ENCODE measurements around the gene SLC6A18. TPM values are rescaled to one million over a fixed set of nuclear protein-coding genes. Genes with fewer than 3 reads are reported as not detected.

The SLC6A18 gene
- total and polyA plus RNA-seq, 2 of the 13 experiments (the other 11 are each of a cell fraction or from before 2014, with no cell fraction given): not detected

GRCh38 chr5:1246711-1247431 is 21.7 kb downstream of the SLC6A18 start (continued):
- TF ChIP-seq CERS6 (CRISPR knock-in tag; IDR thresholded peaks at IDR 0.05): no peak
- peak; percentile 65; the same call in 1 of the 2 replicates for TF ChIP-seq ZNF160 (CRISPR knock-in tag; IDR thresholded peaks at IDR 0.05)
- no peak for TF ChIP-seq CHD4 (IDR thresholded peaks at IDR 0.05; ENCODE audit: borderline replicate concordance, low read length)
- TF ChIP-seq ZNF83 (CRISPR knock-in tag; IDR thresholded peaks at IDR 0.05; ENCODE audit: borderline replicate concordance): no peak
- TF ChIP-seq MAFK (conservative IDR thresholded peaks at IDR 0.05 in 1 of 2, IDR thresholded peaks at IDR 0.05 in 1 of 2; ENCODE audit: low read length in 2 of 2): no peak
- TF ChIP-seq, protein P1, sequence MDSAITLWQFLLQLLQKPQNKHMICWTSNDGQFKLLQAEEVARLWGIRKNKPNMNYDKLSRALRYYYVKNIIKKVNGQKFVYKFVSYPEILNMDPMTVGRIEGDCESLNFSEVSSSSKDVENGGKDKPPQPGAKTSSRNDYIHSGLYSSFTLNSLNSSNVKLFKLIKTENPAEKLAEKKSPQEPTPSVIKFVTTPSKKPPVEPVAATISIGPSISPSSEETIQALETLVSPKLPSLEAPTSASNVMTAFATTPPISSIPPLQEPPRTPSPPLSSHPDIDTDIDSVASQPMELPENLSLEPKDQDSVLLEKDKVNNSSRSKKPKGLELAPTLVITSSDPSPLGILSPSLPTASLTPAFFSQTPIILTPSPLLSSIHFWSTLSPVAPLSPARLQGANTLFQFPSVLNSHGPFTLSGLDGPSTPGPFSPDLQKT (CRISPR knock-in tag; IDR thresholded peaks at IDR 0.05; ENCODE audit: borderline replicate concordance): 0 out of 2 replicates have a peak, but pooled peaks have one; percentile 22
- TF ChIP-seq STAT5B (CRISPR knock-in tag; IDR thresholded peaks at IDR 0.05): peak; percentile 70; the same call in 1 of the 2 replicates
- TF ChIP-seq HMG20A (CRISPR knock-in tag; IDR thresholded peaks at IDR 0.05; ENCODE audit: borderline replicate concordance): peak; percentile 13; the same call in 1 of the 2 replicates
- no peak for TF ChIP-seq ZNF33A (CRISPR knock-in tag; IDR thresholded peaks at IDR 0.05; ENCODE audit: borderline replicate concordance)
- no peak for TF ChIP-seq CREBL2 (CRISPR knock-in tag; IDR thresholded peaks at IDR 0.05; ENCODE audit: borderline replicate concordance)
- TF ChIP-seq, protein P2, sequence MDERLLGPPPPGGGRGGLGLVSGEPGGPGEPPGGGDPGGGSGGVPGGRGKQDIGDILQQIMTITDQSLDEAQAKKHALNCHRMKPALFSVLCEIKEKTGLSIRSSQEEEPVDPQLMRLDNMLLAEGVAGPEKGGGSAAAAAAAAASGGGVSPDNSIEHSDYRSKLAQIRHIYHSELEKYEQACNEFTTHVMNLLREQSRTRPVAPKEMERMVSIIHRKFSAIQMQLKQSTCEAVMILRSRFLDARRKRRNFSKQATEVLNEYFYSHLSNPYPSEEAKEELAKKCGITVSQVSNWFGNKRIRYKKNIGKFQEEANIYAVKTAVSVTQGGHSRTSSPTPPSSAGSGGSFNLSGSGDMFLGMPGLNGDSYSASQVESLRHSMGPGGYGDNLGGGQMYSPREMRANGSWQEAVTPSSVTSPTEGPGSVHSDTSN (CRISPR knock-in tag; IDR thresholded peaks at IDR 0.05): no peak
- TF ChIP-seq GRHL1 (CRISPR knock-in tag; conservative IDR thresholded peaks at IDR 0.05): no peak
- no peak for TF ChIP-seq ZNF788 (CRISPR knock-in tag; IDR thresholded peaks at IDR 0.05; ENCODE audit: borderline replicate concordance)
- TF ChIP-seq ZNF432 (CRISPR knock-in tag; IDR thresholded peaks at IDR 0.05; ENCODE audit: borderline replicate concordance): no peak
- peak; percentile 75; the same call in 1 of the 2 replicates for TF ChIP-seq FOXC1 (CRISPR knock-in tag; IDR thresholded peaks at IDR 0.05; ENCODE audit: borderline replicate concordance)
- TF ChIP-seq MLLT10 (CRISPR knock-in tag; IDR thresholded peaks at IDR 0.05): no peak
- TF ChIP-seq NFE2 (CRISPR knock-in tag; IDR thresholded peaks at IDR 0.05): no peak
- TF ChIP-seq IKZF5 (CRISPR knock-in tag; IDR thresholded peaks at IDR 0.05): peak; percentile 58; the same call in 1 of the 2 replicates
- no peak for TF ChIP-seq TRIM24 (CRISPR knock-in tag; IDR thresholded peaks at IDR 0.05)
- peak; percentile 41 for TF ChIP-seq FOSL2 (CRISPR knock-in tag; IDR thresholded peaks at IDR 0.05)
- TF ChIP-seq PITX1 (CRISPR knock-in tag; IDR thresholded peaks at IDR 0.05): peak; percentile 51; the same call in 1 of the 2 replicates
- TF ChIP-seq SNAPC2 (CRISPR knock-in tag; IDR thresholded peaks at IDR 0.05): no peak

Measured in HepG2 (cell line).